BJ (cell line): Measurements from ENCODE around the gene TRPM2. TPM values are rescaled to one million over a fixed set of nuclear protein-coding genes. Genes with fewer than 3 reads are reported as not detected.
A peak's percentile ranks its signal among the peaks of the same experiment; 100 is the strongest.

ENCODE experiments used
- CTCF ChIA-PET: fragments of 350-600 bp; formaldehyde crosslinking; extraction: SDS; loops from one replicate; lab custom pipeline; 2021; ENCODE audit warnings: antibody characterized with exemption, inconsistent platforms; lab: Yijun Ruan, JAX
- POLR2A ChIA-PET: fragments of 300-600 bp; sonication (Branson Sonifier 250); formaldehyde crosslinking; extraction: SDS; loops from one replicate; lab custom pipeline; 2021; ENCODE audit warnings: antibody characterized with exemption; lab: Charles Lee
- DNase-seq: peaks from one replicate; pipeline ENCODE4 v3.0.0-alpha.2; 2011; ENCODE audit warnings: low read depth
- H3K27me3 ChIP-seq: 2 replicates; pipeline ENCODE4 v1.6.0; 2011; ENCODE audit warnings: low read length; ENCODE audit not compliant: control insufficient read depth, insufficient read depth
- H3K36me3 ChIP-seq: 2 replicates; pipeline ENCODE4 v1.5.1; 2011; ENCODE audit warnings: low read length; ENCODE audit not compliant: control insufficient read depth, insufficient read depth
- H3K4me3 ChIP-seq: 2 replicates; pipeline ENCODE4 v1.5.1; 2011; ENCODE audit warnings: low read depth, mild to moderate bottlenecking, control low read depth, low read length
- CTCF ChIP-seq: IDR thresholded peaks from 2 replicates; pipeline ENCODE4 v1.5.1; 2011; ENCODE audit warnings: low read depth, mild to moderate bottlenecking, control low read depth, inconsistent platforms, low read length, moderate library complexity; ENCODE audit not compliant: insufficient read depth
- polyA plus RNA-seq: library from polyadenylated mRNA; depleted of rRNA; stranded (reverse); fragments of >200 nt; gene quantifications from 2 replicates; pipeline ENCODE4 v1.2.3, GENCODE V29; 2011

The TRPM2 gene
- polyA plus RNA-seq, 1 experiment, result not detected

- Histone ChIP-seq H3K27me3 (no peaks in the 10 kb centered on the region), H3K4me3 (no peak overlapping the region), H3K36me3 (no peaks in the 10 kb centered on the region)
- ChIA-PET POLR2A (no interaction called here), CTCF (no interaction called here)
- no peak for DNase-seq
- 0 out of 2 replicates have a peak, but pooled peaks have one; percentile 10 for TF ChIP-seq CTCF
Measured at GRCh38 chr21:44444286-44444931, 91.0 kb downstream of the TRPM2 start.

- Histone ChIP-seq H3K36me3 (no peaks in the 10 kb centered on the region), H3K4me3 (no peak overlapping the region), H3K27me3 (no peaks in the 10 kb centered on the region)
- CTCF ChIA-PET, result no interaction called here
- POLR2A ChIA-PET, result no interaction called here
- TF ChIP-seq CTCF, result no peak
- DNase-seq, result no peak
Measured at GRCh38 chr21:44445145-44445812, 91.9 kb downstream of the TRPM2 start.

GRCh38 chr21:44448651-44449131 is 95.3 kb downstream of the TRPM2 start:
- Histone ChIP-seq H3K27me3 (no peaks in the 10 kb centered on the region), H3K36me3 (no peaks in the 10 kb centered on the region), H3K4me3 (no peak overlapping the region)
- TF ChIP-seq CTCF, result no peak
- DNase-seq, result no peak
- ChIA-PET POLR2A (no interaction called here), CTCF (interaction anchor here (1.2 kb wide), 1 partner anchor 26 kb away, joined by 4 read pairs; no protein-coding TSS in a partner anchor)

GRCh38 chr21:44449473-44450363 is 96.3 kb downstream of the TRPM2 start:
- H3K36me3 ChIP-seq, result no peaks in the 10 kb centered on the region
- no peak for TF ChIP-seq CTCF
- H3K4me3 ChIP-seq, result no peak overlapping the region
- no peaks in the 10 kb centered on the region for H3K27me3 ChIP-seq
- DNase-seq, result no peak
- ChIA-PET POLR2A (no interaction called here), CTCF (interaction anchor here (1.3 kb wide), 1 partner anchor 13 kb away, joined by 3 read pairs; no protein-coding TSS in a partner anchor)
